ENCODE data around the gene ADAMTS16. TPM values are rescaled to one million over a fixed set of nuclear protein-coding genes. Genes with fewer than 3 reads are reported as not detected.

The ADAMTS16 gene
- total RNA-seq, 1 experiment from 2014 or later = 0.11 TPM

DNA sequence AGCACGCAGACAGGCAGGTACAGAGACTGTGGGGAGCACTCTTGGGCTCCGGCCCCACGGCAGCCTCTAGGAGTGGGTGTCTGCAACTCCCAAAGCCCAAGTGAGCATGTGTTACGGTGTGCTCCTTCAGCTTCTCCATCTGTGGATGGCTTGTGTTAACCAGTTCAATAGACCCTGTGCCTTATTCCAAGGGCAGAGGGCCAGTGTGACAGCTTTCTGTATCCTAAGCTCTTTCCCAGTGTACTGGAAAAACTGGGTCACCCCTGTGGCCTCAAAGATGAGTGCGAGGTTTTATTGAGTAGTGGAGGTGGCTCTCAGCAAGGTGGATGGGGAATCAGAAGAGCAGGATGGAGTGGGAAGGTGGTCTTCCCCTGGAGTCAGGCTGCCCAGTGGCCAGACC, 78.3 kb downstream of the ADAMTS16 start:
- Mint-ChIP-seq H3K4me3 (ENCODE audit: unreplicated experiment) (no peak overlapping the region), H3K36me3 (ENCODE audit: insufficient read depth, unreplicated experiment) (no peaks in the 10 kb centered on the region), H3K27me3 (ENCODE audit: insufficient read depth, unreplicated experiment) (peaks cover 3% of the 10 kb centered on the region), H3K4me1 (ENCODE audit: low read depth, unreplicated experiment) (no peaks in the 10 kb centered on the region), H3K27ac (ENCODE audit: unreplicated experiment) (no peak overlapping the region), H3K9me3 (ENCODE audit: unreplicated experiment) (no peaks in the 10 kb centered on the region)
- ChIA-PET CTCF (no interaction called here), POLR2A (no interaction called here)
- no TSS peak for BruUV-seq (replicated peaks)
- Histone ChIP-seq H3K4me3 (ENCODE audit: low read depth, low read length) (no peak overlapping the region), H3K27me3 (replicated peaks; ENCODE audit: control insufficient read depth, insufficient read depth, low read length) (no peaks in the 10 kb centered on the region), H3K36me3 (ENCODE audit: control insufficient read depth, insufficient read depth, low read length) (no peaks in the 10 kb centered on the region), H3K9me3 (no peaks in the 10 kb centered on the region), H3K4me1 (no peaks in the 10 kb centered on the region)
- no peak for DNase-seq
- no peak for TF ChIP-seq CTCF (IDR thresholded peaks at IDR 0.05; ENCODE audit: insufficient read depth in 1 of 2, low read depth in 1 of 2, low read length in 1 of 2, severe bottlenecking in 1 of 2, unreplicated experiment in 1 of 2)
- intact Hi-C loops (cut with micrococcal nuclease; ENCODE audit: unreplicated experiment) = no loop called here

DNA sequence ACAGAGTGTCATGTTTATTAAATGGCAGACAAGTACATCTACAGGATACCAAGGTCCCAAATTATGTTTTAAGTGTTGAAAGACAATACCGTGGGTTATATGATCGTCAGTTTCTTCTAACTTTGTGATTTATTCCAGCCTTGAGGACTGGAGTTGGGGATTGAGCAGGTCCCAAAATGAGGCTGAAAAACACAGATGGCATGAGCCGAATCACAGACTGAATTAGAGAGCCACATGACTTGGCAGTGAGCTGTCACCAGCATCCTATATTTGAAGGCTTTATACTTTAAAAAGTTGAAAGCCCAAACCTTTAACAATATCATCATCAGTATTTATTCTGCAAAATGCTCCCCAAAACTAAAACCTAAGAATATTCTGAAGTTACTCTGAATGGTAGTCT, 79.4 kb downstream of the ADAMTS16 start:
- no peak for TF ChIP-seq CTCF (IDR thresholded peaks at IDR 0.05; ENCODE audit: insufficient read depth in 1 of 2, low read depth in 1 of 2, low read length in 1 of 2, severe bottlenecking in 1 of 2, unreplicated experiment in 1 of 2)

DNA sequence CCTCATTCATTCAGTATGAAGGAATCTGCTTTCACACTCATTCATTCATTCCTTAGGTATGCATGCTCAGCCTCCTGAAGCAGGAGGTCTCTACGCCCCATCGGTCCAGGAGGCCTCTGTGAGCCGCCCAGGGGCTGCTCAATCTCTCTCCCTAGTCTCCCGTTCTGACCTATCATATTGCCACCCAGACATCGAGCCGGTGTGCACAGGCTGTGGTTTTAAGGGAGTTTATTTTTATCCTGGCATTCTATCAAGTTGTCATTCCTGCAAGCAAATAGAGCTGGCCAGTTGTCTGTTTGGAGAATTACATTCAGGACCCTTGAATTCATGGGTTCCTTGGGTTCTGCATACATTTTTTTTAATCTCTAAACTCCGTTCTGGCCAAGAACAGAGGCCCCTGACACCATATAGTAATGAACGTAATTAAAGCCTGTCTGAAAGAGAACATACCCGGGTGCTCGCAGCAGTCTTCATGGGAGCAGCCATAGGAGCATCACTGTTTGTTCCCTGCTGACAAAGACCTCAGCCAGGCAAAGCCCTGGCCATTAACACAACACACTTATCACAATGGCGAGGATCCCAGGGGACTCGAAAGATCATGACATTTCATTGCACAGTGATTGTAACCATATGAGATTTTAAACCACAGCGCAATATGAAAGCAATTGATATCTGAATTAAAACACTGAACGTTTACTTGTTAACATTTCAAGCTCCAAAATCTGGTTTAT, 80.9 kb downstream of the ADAMTS16 start:
- H3K9me3 Mint-ChIP-seq (ENCODE audit: unreplicated experiment) = peaks cover 10% of the 10 kb centered on the region
- no peak overlapping the region for H3K4me3 Mint-ChIP-seq (ENCODE audit: unreplicated experiment)
- Histone ChIP-seq H3K36me3 (ENCODE audit: control insufficient read depth, insufficient read depth, low read length) (no peaks in the 10 kb centered on the region), H3K9me3 (no peaks in the 10 kb centered on the region), H3K4me3 (ENCODE audit: low read depth, low read length) (no peak overlapping the region), H3K27me3 (replicated peaks; ENCODE audit: control insufficient read depth, insufficient read depth, low read length) (no peaks in the 10 kb centered on the region), H3K4me1 (no peaks in the 10 kb centered on the region)
- ChIA-PET POLR2A (no interaction called here), CTCF (no interaction called here)
- intact Hi-C loops (cut with micrococcal nuclease; ENCODE audit: unreplicated experiment) = no loop called here
- H3K4me1 Mint-ChIP-seq (ENCODE audit: low read depth, unreplicated experiment) = no peaks in the 10 kb centered on the region
- H3K27ac Mint-ChIP-seq (ENCODE audit: unreplicated experiment) = no peak overlapping the region
- no peaks in the 10 kb centered on the region for H3K36me3 Mint-ChIP-seq (ENCODE audit: insufficient read depth, unreplicated experiment)
- TF ChIP-seq CTCF (IDR thresholded peaks at IDR 0.05; ENCODE audit: insufficient read depth in 1 of 2, low read depth in 1 of 2, low read length in 1 of 2, severe bottlenecking in 1 of 2, unreplicated experiment in 1 of 2) = no peak
- peaks cover 3% of the 10 kb centered on the region for H3K27me3 Mint-ChIP-seq (ENCODE audit: insufficient read depth, unreplicated experiment)
- no peak for DNase-seq
- no TSS peak for BruUV-seq (replicated peaks)

More for the DNA sequence above, 79.4 kb downstream of the ADAMTS16 start:
- Histone ChIP-seq H3K36me3 (ENCODE audit: control insufficient read depth, insufficient read depth, low read length) (no peaks in the 10 kb centered on the region), H3K4me3 (ENCODE audit: low read depth, low read length) (no peak overlapping the region), H3K27me3 (replicated peaks; ENCODE audit: control insufficient read depth, insufficient read depth, low read length) (no peaks in the 10 kb centered on the region), H3K4me1 (no peaks in the 10 kb centered on the region), H3K9me3 (no peaks in the 10 kb centered on the region)
- Mint-ChIP-seq H3K27ac (ENCODE audit: unreplicated experiment) (no peak overlapping the region), H3K36me3 (ENCODE audit: insufficient read depth, unreplicated experiment) (no peaks in the 10 kb centered on the region), H3K9me3 (ENCODE audit: unreplicated experiment) (no peaks in the 10 kb centered on the region), H3K4me3 (ENCODE audit: unreplicated experiment) (no peak overlapping the region), H3K4me1 (ENCODE audit: low read depth, unreplicated experiment) (no peaks in the 10 kb centered on the region), H3K27me3 (ENCODE audit: insufficient read depth, unreplicated experiment) (peaks cover 3% of the 10 kb centered on the region)
- no TSS peak for BruUV-seq (replicated peaks)
- DNase-seq = no peak
- intact Hi-C loops (cut with micrococcal nuclease; ENCODE audit: unreplicated experiment) = no loop called here
- CTCF ChIA-PET = no interaction called here
- POLR2A ChIA-PET = no interaction called here

Data from Caco-2 (cell line).